HG02588 (cell line): ENCODE results near the gene GALNT2.

Source experiments
- ATAC-seq: cut with Tn5 transposase; IDR thresholded peaks from one replicate; pipeline ENCODE4 v1.9.1; 2021; ENCODE audit warnings: mild to moderate bottlenecking, moderate library complexity; ENCODE audit not compliant: unreplicated experiment

The GALNT2 gene

GRCh38 chr1:230326971-230327891 is 260.2 kb downstream of the GALNT2 start:
- no peak for ATAC-seq

DNA sequence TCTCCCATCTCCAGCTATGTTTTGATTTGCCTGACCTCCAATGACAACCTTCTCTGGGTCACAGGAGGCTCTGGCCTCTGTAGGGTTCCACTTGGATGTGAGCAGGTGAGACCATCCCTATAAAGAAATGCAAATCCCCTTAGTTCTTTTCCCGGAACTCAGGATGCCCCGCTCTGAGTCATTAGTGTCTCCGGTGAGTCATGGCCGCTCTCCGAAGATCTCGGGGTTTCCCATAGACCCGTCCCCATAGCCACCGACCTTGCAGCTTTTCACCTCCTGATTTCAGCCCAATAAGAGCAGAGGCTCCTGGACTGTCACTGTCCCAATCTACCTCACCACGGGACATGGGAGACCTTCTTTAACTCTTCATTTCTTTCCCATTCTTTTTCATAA is 260.9 kb downstream of the GALNT2 start:
- no peak for ATAC-seq

- ATAC-seq: no peak
Observed at GRCh38 chr1:230328342-230329015, 261.4 kb downstream of the GALNT2 start.

GRCh38 chr1:230330157-230330556 is 263.1 kb downstream of the GALNT2 start:
- no peak for ATAC-seq
